Mammary epithelial cell (primary cell): ENCODE data around the gene PUDP.

Experiments
- CTCF ChIP-seq, 2 donors: IDR thresholded peaks in 1 of 2; conservative IDR thresholded peaks in 1 of 2; 2 replicates each; pipeline ENCODE4 v1.5.1; 2011 to 2012; ENCODE audit warnings: inconsistent platforms in 2 of 2, low read length in 2 of 2, mild to moderate bottlenecking in 2 of 2, control low read depth in 1 of 2, low read depth in 1 of 2; ENCODE audit not compliant: insufficient read depth in 1 of 2; ENCODE audit errors: extremely low read depth in 1 of 2
- EZH2 ChIP-seq: IDR thresholded peaks from 2 replicates; pipeline ENCODE4 v1.6.1; 2012; ENCODE audit warnings: low read length, inconsistent platforms, borderline replicate concordance

- TF ChIP-seq CTCF (conservative IDR thresholded peaks at IDR 0.05 in 1 of 2, IDR thresholded peaks at IDR 0.05 in 1 of 2; ENCODE audit: extremely low read depth in 1 of 2, insufficient read depth in 1 of 2, low read depth in 1 of 2, low read length in 2 of 2) = no peak
- no peak for TF ChIP-seq EZH2
These were observed 8.9 kb upstream of the PUDP start for GRCh38 chrX:7156879-7157278.
